DND-41 (cell line): Measurements from ENCODE around the gene STAG1.

ENCODE experiments used
- CTCF ChIP-seq: IDR thresholded peaks from 2 replicates; pipeline ENCODE4 v1.5.1; 2012; ENCODE audit warnings: borderline replicate concordance, low read length, moderate library complexity, mild to moderate bottlenecking; ENCODE audit not compliant: poor library complexity, severe bottlenecking; ENCODE audit errors: extremely low read depth
- EZH2 ChIP-seq: IDR thresholded peaks from 3 replicates; pipeline ENCODE4 v1.6.1; 2012; ENCODE audit warnings: borderline replicate concordance, low read depth, mild to moderate bottlenecking, moderate library complexity, low read length, inconsistent platforms; ENCODE audit not compliant: severe bottlenecking

- TF ChIP-seq CTCF: no peak
- TF ChIP-seq EZH2: no peak
Measured at GRCh38 chr3:136586580-136586979, 165.6 kb downstream of the STAG1 start.
